ENCODE measurements around the gene SLC15A2.

SLC15A2 gene

DNA sequence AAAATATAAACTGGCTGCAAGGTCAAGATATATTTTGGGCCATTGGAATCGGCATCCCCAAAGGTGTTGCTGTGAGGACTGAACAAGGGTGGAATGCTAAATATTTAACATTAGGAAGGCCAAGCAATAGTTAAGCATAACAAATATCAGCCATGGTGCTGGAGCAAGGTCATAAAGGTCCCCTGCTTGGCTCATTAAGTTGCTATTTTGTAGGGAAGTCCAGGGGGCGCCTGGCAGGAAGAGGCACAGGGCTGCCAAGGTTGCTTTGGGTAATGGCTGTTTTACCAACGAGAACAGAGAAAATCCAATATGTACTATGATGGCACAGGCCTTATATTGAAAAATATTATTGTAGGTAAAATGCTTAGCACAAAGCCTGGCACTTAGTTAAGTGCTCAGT, 62.2 kb downstream of the SLC15A2 start:
- no peak overlapping the region for H3K4me3 ChIP-seq (ENCODE audit: low read length)
- TF ChIP-seq ZNF274 (IDR thresholded peaks at IDR 0.05; ENCODE audit: low read depth, low read length): no peak

DNA sequence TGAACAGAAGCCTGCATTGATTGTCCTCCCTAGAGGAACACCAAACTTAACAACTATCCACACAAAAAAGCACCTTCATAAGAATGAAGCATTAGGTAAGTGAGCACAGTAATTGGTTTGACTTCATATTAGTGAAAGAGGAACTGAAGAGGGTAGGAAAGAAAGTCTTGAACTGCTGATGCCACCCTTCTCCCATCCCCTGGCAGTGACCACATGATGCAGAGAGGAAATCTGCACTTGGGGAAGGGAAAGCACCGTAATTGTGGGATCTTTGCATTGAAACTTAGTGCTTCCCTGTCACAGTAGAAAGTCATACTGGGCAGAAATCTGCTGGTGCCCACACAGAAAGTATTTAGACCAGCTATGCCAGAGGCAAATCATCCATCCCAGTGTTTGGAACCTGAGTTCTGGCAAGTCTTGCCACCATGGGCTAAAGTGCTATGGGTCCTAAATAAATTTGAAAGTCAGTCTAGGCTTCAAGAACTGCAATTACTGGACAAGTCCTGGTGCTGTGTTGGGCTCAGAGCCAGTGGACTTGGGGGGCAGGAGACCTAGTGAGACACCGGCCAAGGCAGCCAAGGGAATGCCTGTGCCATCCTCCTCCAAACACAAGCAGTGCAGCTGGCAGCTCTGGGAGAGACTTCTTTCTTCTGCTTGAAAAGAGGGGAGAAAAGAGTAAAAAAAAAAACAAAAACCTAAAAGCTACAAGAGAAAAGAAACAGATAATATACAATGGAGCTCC, 63.6 kb downstream of the SLC15A2 start:
- H3K4me3 ChIP-seq (ENCODE audit: low read length): no peak overlapping the region
- no peak for TF ChIP-seq ZNF274 (IDR thresholded peaks at IDR 0.05; ENCODE audit: low read depth, low read length)

DNA sequence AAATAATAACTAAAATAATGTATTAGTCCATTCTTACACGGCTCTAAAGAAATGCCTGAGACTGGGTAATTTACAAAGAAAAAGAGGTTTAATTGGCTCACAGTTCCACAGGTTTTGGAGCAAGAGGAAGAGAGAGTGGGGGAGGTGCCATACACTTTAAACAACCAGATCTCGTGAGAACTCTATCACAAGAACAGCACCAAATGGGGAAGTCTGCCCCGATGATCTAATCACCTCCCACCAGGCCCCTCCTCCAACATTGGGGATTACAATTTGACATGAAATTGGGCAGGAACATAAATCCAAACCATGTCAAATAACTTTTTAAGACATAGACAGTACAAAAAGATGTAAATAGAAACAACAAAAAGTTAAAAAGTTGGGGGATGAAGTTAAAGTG, 64.6 kb downstream of the SLC15A2 start:
- no peak overlapping the region for H3K4me3 ChIP-seq (ENCODE audit: low read length)
- TF ChIP-seq ZNF274 (IDR thresholded peaks at IDR 0.05; ENCODE audit: low read depth, low read length): no peak

DNA sequence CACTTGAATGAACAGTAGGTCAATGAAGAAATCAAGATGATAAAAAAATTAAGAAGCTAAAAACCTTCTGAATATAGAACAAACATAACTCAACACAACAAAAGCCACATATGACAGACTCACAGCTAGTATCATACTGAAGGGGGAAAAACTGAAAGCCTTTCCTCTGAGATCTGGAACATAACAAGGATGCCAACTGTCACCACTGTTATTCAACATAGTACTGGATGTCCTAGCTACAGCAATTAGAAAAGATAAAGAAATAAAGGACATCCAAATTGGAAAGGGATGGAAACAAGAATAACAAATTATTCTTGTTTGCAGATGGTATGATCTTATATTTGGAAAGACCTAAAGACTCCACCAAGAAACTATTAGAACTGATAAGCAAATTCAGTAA, 67.1 kb downstream of the SLC15A2 start:
- no peak overlapping the region for H3K4me3 ChIP-seq (ENCODE audit: low read length)
- TF ChIP-seq ZNF274 (IDR thresholded peaks at IDR 0.05; ENCODE audit: low read depth, low read length): no peak

DNA sequence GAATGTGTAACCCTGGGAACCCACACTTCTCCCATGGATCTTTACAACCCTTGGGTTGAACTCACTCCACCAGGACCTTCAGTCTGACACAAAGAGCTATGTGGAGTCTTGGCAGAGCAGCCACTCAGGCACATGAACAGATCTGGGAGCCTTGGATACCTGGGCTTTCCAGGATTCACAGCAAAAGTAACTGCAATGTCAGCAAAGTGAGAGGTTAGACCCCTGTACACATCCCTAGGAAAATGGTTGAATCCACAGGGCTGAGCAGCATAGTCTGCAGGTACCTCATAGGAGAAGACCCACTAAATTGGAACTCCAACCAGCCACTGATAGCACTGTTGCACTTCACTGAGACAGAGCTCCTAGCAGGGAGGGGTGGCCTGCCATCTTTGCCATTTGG, 68.2 kb downstream of the SLC15A2 start:
- no peak for TF ChIP-seq ZNF274 (IDR thresholded peaks at IDR 0.05; ENCODE audit: low read depth, low read length)
- no peak overlapping the region for H3K4me3 ChIP-seq (ENCODE audit: low read length)

DNA sequence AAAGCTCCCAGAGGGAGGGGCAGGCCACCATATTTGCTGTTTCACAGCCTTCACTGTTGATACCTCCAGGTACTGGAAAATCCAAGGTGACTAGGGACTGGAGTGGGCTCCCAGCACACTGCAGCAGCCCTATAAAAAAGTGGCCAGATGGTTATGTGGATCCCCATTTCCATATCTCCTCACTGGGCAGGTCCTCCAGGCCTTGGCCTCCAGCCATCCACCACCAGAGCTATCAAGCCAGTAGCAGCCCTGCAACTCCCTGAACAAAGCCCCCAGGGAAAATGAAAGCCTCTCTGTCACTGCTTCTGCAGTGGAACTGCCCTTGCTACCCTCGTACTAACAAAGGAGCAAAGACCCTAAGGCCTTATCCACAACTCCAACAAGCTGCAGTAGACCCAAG, 69.4 kb downstream of the SLC15A2 start:
- no peak for TF ChIP-seq ZNF274 (IDR thresholded peaks at IDR 0.05; ENCODE audit: low read depth, low read length)
- no peak overlapping the region for H3K4me3 ChIP-seq (ENCODE audit: low read length)

DNA sequence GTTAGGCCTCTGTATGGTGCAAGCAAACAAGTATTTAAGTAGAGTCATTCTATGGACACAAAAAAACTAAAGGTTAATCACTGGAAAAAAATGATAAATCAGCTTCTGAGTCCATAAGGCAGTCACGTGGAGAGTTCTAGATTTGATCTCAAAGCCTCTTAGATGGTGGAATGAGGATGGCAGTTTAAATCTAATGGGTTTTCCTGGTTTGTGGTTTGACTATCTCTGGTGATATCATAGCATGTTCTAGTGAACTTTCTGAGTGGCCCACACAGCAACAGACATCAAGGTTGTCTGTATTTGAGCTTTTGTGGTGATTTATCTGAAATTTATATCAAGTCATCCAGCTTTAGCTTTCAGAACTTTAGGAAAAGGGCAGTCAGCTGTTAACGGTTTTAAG, 75.4 kb downstream of the SLC15A2 start:
- no peak for TF ChIP-seq ZNF274 (IDR thresholded peaks at IDR 0.05; ENCODE audit: low read depth, low read length)
- H3K4me3 ChIP-seq (ENCODE audit: low read length): no peak overlapping the region

DNA sequence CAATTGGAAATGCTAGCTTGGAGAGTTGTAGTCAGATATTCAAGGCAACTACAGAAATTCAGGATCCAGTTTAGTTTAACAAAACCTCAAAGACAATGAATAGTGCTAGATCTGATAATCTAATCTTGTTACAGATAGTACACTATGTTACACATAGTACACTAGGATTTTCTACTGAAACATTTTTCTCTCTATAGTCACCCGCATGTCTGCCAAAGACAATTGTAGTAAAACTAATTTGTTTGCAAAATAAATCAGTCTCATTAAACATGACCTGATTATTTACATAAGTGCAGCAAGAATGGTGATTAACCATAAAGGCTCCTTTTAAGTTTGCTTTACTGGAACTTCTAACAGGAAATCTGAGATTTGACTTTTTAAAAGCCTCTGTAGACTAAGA, 75.8 kb downstream of the SLC15A2 start:
- TF ChIP-seq ZNF274 (IDR thresholded peaks at IDR 0.05; ENCODE audit: low read depth, low read length): no peak
- no peak overlapping the region for H3K4me3 ChIP-seq (ENCODE audit: low read length)

DNA sequence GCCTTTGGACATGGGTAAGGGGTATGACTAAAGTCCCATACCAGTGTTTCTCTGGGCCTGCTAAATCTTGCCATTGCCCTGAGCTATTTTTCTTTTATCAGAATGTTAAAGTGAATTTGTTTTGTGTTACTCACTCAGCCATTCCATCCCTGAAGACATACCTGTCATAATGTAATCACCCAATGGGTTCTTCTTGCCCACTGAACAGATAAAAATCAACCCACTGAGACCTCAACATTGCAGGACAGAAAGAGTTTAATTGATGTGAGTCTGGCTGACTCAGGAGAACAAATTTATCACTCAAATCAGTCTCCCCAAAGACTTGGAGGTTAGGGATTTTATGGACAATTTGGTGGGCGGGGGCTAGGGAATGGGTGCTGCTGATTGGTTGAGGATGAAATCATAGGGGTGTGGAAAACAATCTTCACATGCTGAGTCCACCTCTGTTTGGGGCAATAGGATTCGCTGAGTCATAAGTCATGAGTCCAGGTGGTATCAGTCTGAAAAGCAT, 80.5 kb downstream of the SLC15A2 start:
- no peak for TF ChIP-seq ZNF274 (IDR thresholded peaks at IDR 0.05; ENCODE audit: low read depth, low read length)

DNA sequence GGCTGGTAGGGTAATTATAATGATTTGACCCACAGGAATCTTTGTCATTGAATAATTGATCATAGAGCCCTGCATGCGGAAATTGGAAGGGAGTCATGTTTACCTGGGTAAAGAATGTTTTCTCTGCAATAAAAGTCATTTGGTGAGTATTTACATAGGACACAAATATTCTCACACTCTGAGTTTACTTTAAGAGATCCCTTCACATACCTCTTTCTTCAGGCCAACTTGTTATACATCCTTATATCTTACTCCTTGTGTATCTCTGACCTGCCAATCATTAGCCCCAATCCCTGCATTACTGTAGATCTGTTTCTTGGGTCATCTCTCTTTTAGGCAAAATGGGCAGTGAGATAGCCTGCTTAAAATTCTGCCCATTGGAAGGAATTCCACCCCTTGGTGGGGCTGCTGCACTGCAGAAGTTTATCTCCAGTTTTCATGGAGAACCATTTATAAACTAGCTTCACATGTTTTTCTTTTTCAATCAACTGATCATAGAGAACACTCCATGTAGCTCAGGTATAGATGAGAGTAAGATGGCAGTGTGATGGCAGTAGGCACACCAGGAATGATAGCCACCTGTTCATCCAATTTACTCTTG, 81.6 kb downstream of the SLC15A2 start:
- TF ChIP-seq ZNF274 (IDR thresholded peaks at IDR 0.05; ENCODE audit: low read depth, low read length): no peak
- no peak overlapping the region for H3K4me3 ChIP-seq (ENCODE audit: low read length)

More for the DNA sequence above, 80.5 kb downstream of the SLC15A2 start:
- no peak overlapping the region for H3K4me3 ChIP-seq (ENCODE audit: low read length)

DNA sequence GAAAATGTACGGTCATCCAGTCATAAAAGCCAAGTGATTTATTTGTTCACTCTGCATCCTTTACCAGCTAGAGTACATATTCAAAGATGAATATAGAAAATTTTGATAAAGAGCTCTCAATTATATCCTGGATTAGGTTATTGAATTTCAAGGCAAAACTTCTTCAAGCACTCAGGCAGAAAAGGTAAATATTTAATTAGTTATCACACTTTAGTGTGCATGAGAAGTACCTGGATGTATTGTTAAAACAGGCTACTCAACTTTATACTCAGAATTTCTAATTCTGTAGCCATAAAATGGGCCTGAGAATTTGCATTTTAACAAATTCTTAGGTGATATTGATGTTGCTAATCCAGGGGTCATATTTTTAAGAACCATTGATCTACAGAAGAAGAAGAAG, 82.5 kb downstream of the SLC15A2 start:
- TF ChIP-seq ZNF274 (IDR thresholded peaks at IDR 0.05; ENCODE audit: low read depth, low read length): no peak
- H3K4me3 ChIP-seq (ENCODE audit: low read length): no peak overlapping the region

DNA sequence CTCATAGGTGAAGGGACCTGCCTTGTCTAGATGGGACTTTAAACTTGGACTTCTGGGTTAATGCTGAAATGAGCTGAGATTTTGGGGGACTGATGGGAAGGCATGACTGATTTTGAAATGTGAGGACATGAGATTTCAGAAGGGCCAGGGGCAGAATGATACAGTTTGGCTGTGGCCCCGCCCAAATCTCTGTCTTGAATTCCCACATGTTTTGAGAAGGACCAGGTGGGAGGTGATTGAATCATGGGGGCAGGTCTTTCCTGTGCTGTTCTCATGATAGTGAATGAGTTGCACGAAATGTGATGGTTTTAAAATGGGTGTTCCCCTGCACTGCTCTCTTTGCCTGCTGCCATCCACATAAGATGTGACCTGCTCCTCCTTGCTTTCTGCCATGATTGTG, 85.0 kb downstream of the SLC15A2 start:
- TF ChIP-seq ZNF274 (IDR thresholded peaks at IDR 0.05; ENCODE audit: low read depth, low read length): no peak
- H3K4me3 ChIP-seq (ENCODE audit: low read length): no peak overlapping the region

DNA sequence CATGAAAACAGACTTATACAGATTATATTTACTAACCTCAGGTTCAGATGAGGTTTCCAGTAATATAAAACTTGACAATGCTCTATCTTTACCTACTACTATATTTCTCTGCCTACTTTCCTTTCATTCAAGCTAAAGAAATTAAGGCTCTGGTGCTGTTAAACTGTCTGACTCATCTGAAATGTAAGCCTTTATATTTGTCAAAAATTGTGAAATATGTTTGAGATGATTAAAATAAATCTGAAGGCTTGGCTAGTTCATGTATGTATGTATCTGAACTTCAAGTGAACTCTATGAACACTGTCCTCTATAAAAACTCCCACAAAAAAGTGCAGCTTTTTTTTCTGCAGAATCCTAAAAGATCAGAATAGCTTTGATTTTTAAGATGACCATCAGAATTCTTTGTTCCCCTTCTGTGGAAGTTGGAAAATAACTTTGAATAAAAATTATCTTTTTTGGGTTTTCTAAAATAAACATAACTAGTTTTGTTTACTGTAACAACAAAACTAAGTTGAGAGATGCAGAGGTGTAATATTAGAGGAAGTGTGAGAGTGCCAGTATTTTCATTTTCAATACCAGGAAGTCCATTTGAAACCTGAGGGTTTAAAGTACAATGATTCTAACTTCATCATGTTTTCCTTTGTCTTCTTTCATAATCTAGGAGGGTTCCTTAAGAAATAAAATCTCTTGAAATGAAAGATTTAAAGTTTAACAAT, 85.7 kb downstream of the SLC15A2 start:
- no peak for TF ChIP-seq ZNF274 (IDR thresholded peaks at IDR 0.05; ENCODE audit: low read depth, low read length)
- H3K4me3 ChIP-seq (ENCODE audit: low read length): no peak overlapping the region

DNA sequence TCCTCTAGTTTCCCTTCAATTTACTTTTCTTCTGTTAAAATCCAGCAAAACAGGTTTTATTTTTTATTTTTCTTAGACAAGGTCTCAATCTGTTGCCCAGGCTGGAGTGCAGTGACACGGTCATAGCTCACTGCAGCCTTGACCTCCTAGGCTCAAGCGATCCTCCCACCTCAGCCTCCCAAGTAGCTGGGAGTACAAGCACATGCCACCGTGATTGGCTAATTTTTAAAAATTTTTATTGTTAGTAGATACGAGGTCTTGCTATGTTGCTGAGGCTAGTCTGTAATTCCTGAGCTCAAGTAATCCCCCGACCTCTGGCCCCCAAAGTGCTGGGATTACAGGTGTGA, 86.2 kb downstream of the SLC15A2 start:
- no peak overlapping the region for H3K4me3 ChIP-seq (ENCODE audit: low read length)
- no peak for TF ChIP-seq ZNF274 (IDR thresholded peaks at IDR 0.05; ENCODE audit: low read depth, low read length)

DNA sequence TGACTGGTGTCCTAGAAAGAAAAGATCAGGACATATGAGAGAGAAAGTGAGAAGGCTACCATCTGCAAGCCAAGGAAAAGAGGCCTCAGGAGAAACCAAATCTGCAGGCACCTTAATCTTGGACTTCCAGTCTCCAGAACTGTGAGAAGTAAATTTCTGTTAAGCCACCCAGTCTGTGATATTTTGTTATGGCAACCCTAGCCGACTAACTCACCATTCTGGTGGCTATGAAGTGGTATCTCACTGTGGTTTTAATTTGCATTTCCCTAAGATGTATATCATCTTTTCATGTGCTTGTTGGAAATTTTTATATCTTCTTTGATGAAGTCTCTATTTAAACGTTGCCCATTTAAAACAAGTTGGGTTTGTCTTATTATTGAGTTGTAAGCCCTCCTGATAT, 87.3 kb downstream of the SLC15A2 start:
- no peak overlapping the region for H3K4me3 ChIP-seq (ENCODE audit: low read length)
- no peak for TF ChIP-seq ZNF274 (IDR thresholded peaks at IDR 0.05; ENCODE audit: low read depth, low read length)

All from GM08714 (cell line).